Measurements from ENCODE around the gene DOHH.

GRCh38 chr19:3481241-3482090 is 19.0 kb downstream of the DOHH start:
- TF ChIP-seq POLR2A (IDR thresholded peaks at IDR 0.05; ENCODE audit: extremely low read depth, insufficient read length) = no peak
- TF ChIP-seq CTCF (IDR thresholded peaks at IDR 0.05; ENCODE audit: low read depth, low read length) = no peak
